LNCaP clone FGC (cell line): ENCODE data around the gene ADGRB3.

Experiments used
- DNase-seq: peaks from one replicate; pipeline ENCODE4 v3.0.0-alpha.2; 2011; ENCODE audit warnings: low read depth
- H3K4me3 ChIP-seq: 2 replicates; pipeline ENCODE4 v1.5.1; 2011; ENCODE audit warnings: mild to moderate bottlenecking, low read depth, low read length, control low read depth
- CTCF ChIP-seq: IDR thresholded peaks from 2 replicates; pipeline ENCODE4 v1.5.1; 2012; ENCODE audit warnings: mild to moderate bottlenecking; ENCODE audit not compliant: control insufficient read depth, insufficient read depth; ENCODE audit errors: extremely low read depth

The ADGRB3 gene

GRCh38 chr6:69089539-69089938, 454.5 kb downstream of the ADGRB3 start:
- TF ChIP-seq CTCF = no peak
- no peak overlapping the region for H3K4me3 ChIP-seq
- DNase-seq = no peak

- H3K4me3 ChIP-seq = no peak overlapping the region
- no peak for DNase-seq
- TF ChIP-seq CTCF = no peak
These were observed 455.1 kb downstream of the ADGRB3 start for GRCh38 chr6:69090132-69090531.

DNA sequence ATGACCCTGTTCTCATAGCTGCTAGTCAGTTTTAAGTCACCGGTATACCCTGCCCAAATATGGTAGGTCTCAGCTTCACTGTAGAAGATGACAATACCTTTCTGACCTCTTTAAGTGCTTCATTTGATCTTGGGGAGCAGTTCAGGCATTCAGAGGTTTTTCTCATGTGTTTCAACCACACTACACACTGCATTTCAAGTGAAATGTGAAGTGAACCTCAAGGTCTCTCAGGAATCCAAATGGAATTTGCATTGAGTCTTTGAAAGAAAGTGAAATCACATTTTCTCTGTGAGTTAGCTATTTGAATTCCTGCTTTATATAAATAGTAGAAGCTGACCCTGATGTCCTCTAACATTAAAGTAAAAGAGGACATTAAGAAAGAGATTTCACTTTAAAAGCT, 461.6 kb downstream of the ADGRB3 start:
- no peak for TF ChIP-seq CTCF
- no peak overlapping the region for H3K4me3 ChIP-seq
- DNase-seq = no peak

GRCh38 chr6:69097948-69098347, 462.9 kb downstream of the ADGRB3 start:
- H3K4me3 ChIP-seq = no peak overlapping the region
- TF ChIP-seq CTCF = no peak
- DNase-seq = no peak

DNA sequence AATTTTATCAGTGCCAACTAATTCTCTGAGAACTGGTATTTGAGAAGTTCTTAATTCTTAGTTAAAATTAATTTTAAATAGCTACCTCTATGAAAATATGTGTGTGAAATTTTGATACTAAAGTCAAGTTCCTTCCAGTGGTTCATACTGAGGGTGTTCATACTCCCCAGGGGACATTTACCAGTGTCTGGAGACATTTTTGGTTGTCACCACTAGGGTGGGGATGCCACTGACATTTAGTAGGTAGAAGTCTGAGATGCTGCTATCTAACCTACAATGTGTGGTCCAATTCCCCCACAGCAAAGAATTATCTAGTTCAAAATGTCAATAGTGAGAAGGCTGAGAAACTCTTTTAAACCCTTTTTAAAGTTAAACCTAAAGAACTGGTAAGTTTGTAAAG, 463.8 kb downstream of the ADGRB3 start:
- DNase-seq = no peak
- TF ChIP-seq CTCF = no peak
- no peak overlapping the region for H3K4me3 ChIP-seq

- no peak overlapping the region for H3K4me3 ChIP-seq
- DNase-seq = no peak
- TF ChIP-seq CTCF = no peak
These were observed 465.7 kb downstream of the ADGRB3 start for GRCh38 chr6:69100772-69101171.

DNA sequence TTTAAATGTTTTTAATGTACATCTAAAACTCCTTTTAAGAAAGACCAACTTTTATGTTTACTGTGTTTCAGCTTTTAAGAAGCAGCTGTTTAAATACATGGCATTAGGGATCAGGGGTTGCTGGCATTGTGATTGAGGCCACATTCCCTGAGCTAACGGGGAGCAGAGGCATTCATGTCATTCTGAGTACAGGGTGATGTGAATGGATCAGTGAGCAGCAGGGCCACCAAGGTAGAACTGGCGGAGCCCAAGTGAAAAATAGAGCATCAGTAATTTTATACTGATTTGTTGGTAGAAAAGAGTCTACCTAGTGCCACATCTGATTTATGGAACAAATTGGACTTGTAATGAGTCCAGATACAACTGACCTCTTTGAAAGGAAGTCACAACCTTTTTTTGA, 467.3 kb downstream of the ADGRB3 start:
- H3K4me3 ChIP-seq = no peak overlapping the region
- no peak for TF ChIP-seq CTCF
- DNase-seq = no peak
